ENCODE measurements around the gene SYTL2.

The SYTL2 gene

DNA sequence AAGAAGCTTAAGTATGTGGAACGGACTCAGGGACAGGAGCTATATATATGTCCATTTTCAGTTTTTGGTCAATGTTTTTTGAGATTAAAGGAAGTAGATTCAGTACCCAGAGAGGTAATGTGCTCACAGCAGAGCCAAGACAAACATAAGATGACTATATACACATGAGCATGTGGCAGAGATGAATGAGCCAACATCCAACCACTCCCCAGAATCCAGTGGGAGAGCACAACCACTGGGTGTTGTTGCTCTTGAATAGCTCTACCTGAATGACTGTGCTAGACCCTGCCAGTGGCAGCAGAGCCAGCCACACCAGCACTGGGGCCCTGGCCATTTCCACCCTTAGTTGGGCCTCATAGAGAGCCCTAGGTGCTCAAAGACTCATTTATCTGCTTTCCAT lies 10.7 kb upstream of the SYTL2 start:
- Histone ChIP-seq H3K4me3 (no peak overlapping the region), H3K9me3 (no peaks in the 10 kb centered on the region), H3K4me1 (no peaks in the 10 kb centered on the region), H3K27me3 (ENCODE audit: low read depth) (no peaks in the 10 kb centered on the region), H3K36me3 (replicated peaks) (no peaks in the 10 kb centered on the region)
- no peak for DNase-seq (ENCODE audit: low spot score in 2 of 2)
- in situ Hi-C loops (cut with MboI; ENCODE audit: low sequenced_read_pairs): no loop called here

DNA sequence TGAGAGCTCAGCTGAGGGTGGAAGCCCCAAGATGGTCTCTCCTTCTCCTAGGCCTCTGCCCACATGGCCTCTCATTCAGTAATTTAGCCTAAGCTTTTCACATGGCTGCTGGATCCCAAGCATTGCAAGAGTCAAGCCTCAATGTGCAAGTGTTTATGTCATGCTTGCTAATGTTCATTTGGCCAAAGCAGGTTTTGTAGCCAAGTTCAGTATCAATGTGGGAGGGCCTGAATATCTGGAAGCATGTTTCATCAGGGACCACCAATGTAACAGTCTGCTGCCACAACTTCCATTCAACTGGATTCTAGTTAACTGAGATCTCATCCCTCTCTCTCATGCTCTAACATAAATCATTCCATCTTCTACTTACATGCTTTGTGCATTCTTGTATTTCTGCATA lies 8.5 kb upstream of the SYTL2 start:
- Histone ChIP-seq H3K4me3 (no peak overlapping the region), H3K27me3 (ENCODE audit: low read depth) (no peaks in the 10 kb centered on the region), H3K4me1 (no peaks in the 10 kb centered on the region), H3K9me3 (no peaks in the 10 kb centered on the region), H3K36me3 (replicated peaks) (no peaks in the 10 kb centered on the region)
- in situ Hi-C loops (cut with MboI; ENCODE audit: low sequenced_read_pairs): no loop called here
- no peak for DNase-seq (ENCODE audit: low spot score in 2 of 2)

- Histone ChIP-seq H3K36me3 (replicated peaks) (no peaks in the 10 kb centered on the region), H3K9me3 (no peaks in the 10 kb centered on the region), H3K27me3 (ENCODE audit: low read depth) (no peaks in the 10 kb centered on the region), H3K4me3 (no peak overlapping the region), H3K4me1 (peaks cover 4% of the 10 kb centered on the region; the same call in 1 of the 2 replicates)
- no peak for DNase-seq (ENCODE audit: low spot score in 2 of 2)
- in situ Hi-C loops (cut with MboI; ENCODE audit: low sequenced_read_pairs): no loop called here
These were observed 4.4 kb upstream of the SYTL2 start for GRCh38 chr11:85815186-85815931.

DNA sequence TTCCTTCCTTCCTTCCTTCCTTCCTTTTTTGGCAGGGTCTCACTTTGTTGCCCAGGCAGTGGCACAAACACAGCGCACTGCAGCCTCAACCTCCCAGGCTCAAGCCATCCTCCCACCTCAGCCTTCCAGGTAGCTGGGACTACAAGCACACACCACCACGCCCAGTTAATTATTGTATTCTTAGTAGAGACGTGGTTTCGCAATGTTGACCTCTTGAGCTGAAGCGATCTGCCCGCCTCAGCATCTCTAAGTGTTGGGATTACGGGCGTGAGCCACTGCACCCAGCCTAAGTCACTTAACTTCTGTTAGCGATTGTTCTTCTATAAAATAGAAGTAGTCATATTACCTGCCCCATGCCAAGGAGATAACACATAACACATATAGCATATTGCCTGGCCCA lies 2.8 kb upstream of the SYTL2 start:
- H3K36me3 ChIP-seq (replicated peaks): no peaks in the 10 kb centered on the region
- H3K9me3 ChIP-seq: no peaks in the 10 kb centered on the region
- in situ Hi-C loops (cut with MboI; ENCODE audit: low sequenced_read_pairs): no loop called here
- no peaks in the 10 kb centered on the region for H3K27me3 ChIP-seq (ENCODE audit: low read depth)
- peaks cover 7% of the 10 kb centered on the region; the same call in 1 of the 2 replicates for H3K4me1 ChIP-seq
- H3K4me3 ChIP-seq: no peak overlapping the region
- DNase-seq (ENCODE audit: low spot score in 2 of 2): no peak

GRCh38 chr11:85811624-85812023 lies 683 bp upstream of the SYTL2 start:
- DNase-seq (ENCODE audit: low spot score in 2 of 2): no peak
- Histone ChIP-seq H3K36me3 (replicated peaks) (no peaks in the 10 kb centered on the region), H3K9me3 (no peaks in the 10 kb centered on the region), H3K27me3 (ENCODE audit: low read depth) (no peaks in the 10 kb centered on the region), H3K4me3 (no peak overlapping the region; the same call in 1 of the 2 replicates), H3K4me1 (peaks cover 7% of the 10 kb centered on the region; the same call in 1 of the 2 replicates)
- in situ Hi-C loops (cut with MboI; ENCODE audit: low sequenced_read_pairs): no loop called here

GRCh38 chr11:85810521-85810870 lies 445 bp downstream of the SYTL2 start:
- Histone ChIP-seq H3K27me3 (ENCODE audit: low read depth) (no peaks in the 10 kb centered on the region), H3K36me3 (replicated peaks) (no peaks in the 10 kb centered on the region), H3K9me3 (no peaks in the 10 kb centered on the region), H3K4me1 (peaks cover 7% of the 10 kb centered on the region; the same call in 1 of the 2 replicates), H3K4me3 (peak overlapping the region; percentile 32)
- in situ Hi-C loops (cut with MboI; ENCODE audit: low sequenced_read_pairs): no loop called here
- no peak for DNase-seq (ENCODE audit: low spot score in 2 of 2)

GRCh38 chr11:85809863-85810262 lies 1.1 kb downstream of the SYTL2 start:
- no peaks in the 10 kb centered on the region for H3K9me3 ChIP-seq

DNA sequence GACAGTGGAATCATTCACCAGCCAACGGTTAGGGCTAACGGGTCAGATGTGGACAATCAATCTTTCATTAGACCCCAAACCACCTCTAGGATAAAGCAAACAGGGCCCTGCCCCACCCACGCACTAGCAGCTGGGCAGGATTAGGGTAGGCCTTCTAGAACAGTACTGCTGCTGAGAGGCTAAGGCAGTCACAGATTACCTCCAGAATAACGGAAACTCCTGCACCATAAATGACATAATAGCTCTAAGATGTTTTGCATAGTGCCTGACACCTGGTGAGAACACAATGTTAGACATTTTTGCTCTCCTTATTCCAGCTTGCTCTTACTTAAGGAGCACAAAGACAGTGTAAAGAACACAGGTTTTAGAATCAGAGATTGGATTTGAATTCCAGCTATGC lies 1.8 kb downstream of the SYTL2 start:
- Histone ChIP-seq H3K4me1 (peaks cover 7% of the 10 kb centered on the region; the same call in 1 of the 2 replicates), H3K27me3 (ENCODE audit: low read depth) (no peaks in the 10 kb centered on the region), H3K36me3 (replicated peaks) (no peaks in the 10 kb centered on the region), H3K9me3 (no peaks in the 10 kb centered on the region), H3K4me3 (no peak overlapping the region)
- in situ Hi-C loops (cut with MboI; ENCODE audit: low sequenced_read_pairs): no loop called here
- DNase-seq (ENCODE audit: low spot score in 2 of 2): peak in 1 of 2 experiments; percentile 14

More at GRCh38 chr11:85809863-85810262, 1.1 kb downstream of the SYTL2 start:
- DNase-seq (ENCODE audit: low spot score in 2 of 2): peak in 1 of 2 experiments; percentile 44
- in situ Hi-C loops (cut with MboI; ENCODE audit: low sequenced_read_pairs): no loop called here
- Histone ChIP-seq H3K4me3 (no peak overlapping the region), H3K36me3 (replicated peaks) (no peaks in the 10 kb centered on the region), H3K4me1 (peaks cover 7% of the 10 kb centered on the region; the same call in 1 of the 2 replicates), H3K27me3 (ENCODE audit: low read depth) (no peaks in the 10 kb centered on the region)

GRCh38 chr11:85806876-85807275 lies 4.1 kb downstream of the SYTL2 start:
- H3K9me3 ChIP-seq: no peaks in the 10 kb centered on the region
- DNase-seq (ENCODE audit: low spot score in 2 of 2): no peak
- H3K36me3 ChIP-seq (replicated peaks): no peaks in the 10 kb centered on the region
- H3K27me3 ChIP-seq (ENCODE audit: low read depth): 0 out of 2 replicates have a peak, but pooled peaks cover 3% of the 10 kb centered on the region
- peaks cover 7% of the 10 kb centered on the region; the same call in 1 of the 2 replicates for H3K4me1 ChIP-seq
- H3K4me3 ChIP-seq: no peak overlapping the region
- in situ Hi-C loops (cut with MboI; ENCODE audit: low sequenced_read_pairs): no loop called here

GRCh38 chr11:85806016-85806415 lies 4.9 kb downstream of the SYTL2 start:
- Histone ChIP-seq H3K4me1 (peaks cover 7% of the 10 kb centered on the region; the same call in 1 of the 2 replicates), H3K36me3 (replicated peaks) (no peaks in the 10 kb centered on the region), H3K4me3 (no peak overlapping the region), H3K9me3 (no peaks in the 10 kb centered on the region), H3K27me3 (ENCODE audit: low read depth) (0 out of 2 replicates have a peak, but pooled peaks cover 3% of the 10 kb centered on the region)
- no peak for DNase-seq (ENCODE audit: low spot score in 2 of 2)
- in situ Hi-C loops (cut with MboI; ENCODE audit: low sequenced_read_pairs): no loop called here

DNA sequence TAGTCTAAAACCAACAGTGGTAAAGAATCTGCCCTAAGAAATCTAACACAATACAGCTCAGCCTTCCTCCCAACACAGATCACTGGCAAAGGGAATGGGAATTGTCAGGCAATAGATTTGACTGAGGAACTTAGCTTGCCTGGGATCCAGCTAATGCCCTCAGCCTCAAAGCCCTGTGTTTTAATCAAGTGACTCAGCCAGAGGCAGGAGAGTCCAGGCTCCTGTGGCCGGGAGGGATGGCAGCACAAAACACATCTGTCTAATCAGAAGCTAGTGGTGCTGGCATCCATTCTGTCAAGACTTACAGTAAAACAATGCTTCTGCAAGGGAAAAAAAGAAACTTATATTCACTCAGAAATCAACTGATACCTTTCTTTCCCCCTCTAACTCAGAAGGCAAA lies 5.6 kb downstream of the SYTL2 start:
- H3K27me3 ChIP-seq (ENCODE audit: low read depth): 0 out of 2 replicates have a peak, but pooled peaks cover 3% of the 10 kb centered on the region
- in situ Hi-C loops (cut with MboI; ENCODE audit: low sequenced_read_pairs): no loop called here
- H3K9me3 ChIP-seq: no peaks in the 10 kb centered on the region
- peaks cover 4% of the 10 kb centered on the region; the same call in 1 of the 2 replicates for H3K4me1 ChIP-seq
- no peak for DNase-seq (ENCODE audit: low spot score in 2 of 2)
- H3K36me3 ChIP-seq (replicated peaks): no peaks in the 10 kb centered on the region
- no peak overlapping the region for H3K4me3 ChIP-seq

DNA sequence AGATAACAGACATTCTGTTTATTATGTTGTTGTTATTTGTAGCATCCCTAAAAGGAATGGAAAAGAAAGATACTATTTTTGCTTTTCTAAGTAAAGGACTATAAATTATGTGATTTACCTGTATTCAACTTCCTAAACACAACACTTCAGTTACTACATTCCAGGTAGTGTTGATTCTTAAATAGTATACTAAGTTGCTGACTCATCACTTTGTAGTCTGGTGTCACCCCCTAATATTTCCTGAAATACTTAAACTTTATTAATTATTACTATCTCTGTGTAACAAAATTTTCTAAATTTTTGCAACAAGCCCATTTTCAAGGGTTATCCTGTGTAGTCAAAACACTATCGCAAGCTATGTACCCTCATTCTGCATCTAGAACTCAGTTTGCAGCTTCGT lies 7.0 kb downstream of the SYTL2 start:
- 0 out of 2 replicates have a peak, but pooled peaks cover 3% of the 10 kb centered on the region for H3K27me3 ChIP-seq (ENCODE audit: low read depth)
- no peaks in the 10 kb centered on the region for H3K9me3 ChIP-seq
- in situ Hi-C loops (cut with MboI; ENCODE audit: low sequenced_read_pairs): no loop called here
- no peaks in the 10 kb centered on the region for H3K36me3 ChIP-seq (replicated peaks)
- no peak overlapping the region for H3K4me3 ChIP-seq
- H3K4me1 ChIP-seq: no peaks in the 10 kb centered on the region
- no peak for DNase-seq (ENCODE audit: low spot score in 2 of 2)

GRCh38 chr11:85803303-85803702 lies 7.6 kb downstream of the SYTL2 start:
- H3K4me3 ChIP-seq: no peak overlapping the region
- in situ Hi-C loops (cut with MboI; ENCODE audit: low sequenced_read_pairs): no loop called here
- DNase-seq (ENCODE audit: low spot score in 2 of 2): no peak
- H3K9me3 ChIP-seq: no peaks in the 10 kb centered on the region
- H3K27me3 ChIP-seq (ENCODE audit: low read depth): 0 out of 2 replicates have a peak, but pooled peaks cover 3% of the 10 kb centered on the region
- no peaks in the 10 kb centered on the region for H3K4me1 ChIP-seq
- no peaks in the 10 kb centered on the region for H3K36me3 ChIP-seq (replicated peaks)

- no peaks in the 10 kb centered on the region for H3K9me3 ChIP-seq
- no peaks in the 10 kb centered on the region for H3K36me3 ChIP-seq (replicated peaks)
- H3K4me3 ChIP-seq: no peak overlapping the region
- H3K4me1 ChIP-seq: no peaks in the 10 kb centered on the region
- DNase-seq (ENCODE audit: low spot score in 2 of 2): no peak
- in situ Hi-C loops (cut with MboI; ENCODE audit: low sequenced_read_pairs): no loop called here
- 0 out of 2 replicates have a peak, but pooled peaks cover 3% of the 10 kb centered on the region for H3K27me3 ChIP-seq (ENCODE audit: low read depth)
These were observed 9.4 kb downstream of the SYTL2 start for GRCh38 chr11:85801527-85801926.

Data from HAP-1 (cell line).